Right atrium auricular region (tissue), 2 donors: ENCODE data around the gene MSRB3. TPM values are rescaled to one million over a fixed set of nuclear protein-coding genes. Genes with fewer than 3 reads are reported as not detected.

Experiments used
- DNase-seq: peaks from one replicate; pipeline ENCODE4 v3.0.0-alpha.2; 2019; ENCODE audit warnings: low spot score
- H3K27ac ChIP-seq, 2 donors: fragments of 200-600 bp; sonication (generic); 1 replicate in 1 of 2; 2 replicates in 1 of 2; pipeline ENCODE4 v1.5.1; 2016 to 2019
- H3K27me3 ChIP-seq, 2 donors: fragments of 200-600 bp; sonication (generic); one replicate each; pipeline versions ENCODE4 v1.5.1 to v1.6.0; 2017 to 2019
- H3K36me3 ChIP-seq: fragments of 200-600 bp; sonication (generic); one replicate; pipeline ENCODE4 v1.5.1; 2016
- H3K4me1 ChIP-seq, 2 donors: fragments of 200-600 bp; sonication (generic); one replicate each; pipeline versions ENCODE4 v1.5.1 to v1.6.0; 2017 to 2019
- H3K4me3 ChIP-seq, 2 donors: fragments of 200-600 bp; sonication (generic); 1 replicate in 1 of 2; 2 replicates in 1 of 2; pipeline ENCODE4 v1.5.1; 2017 to 2019; ENCODE audit warnings: mild to moderate bottlenecking in 1 of 2, moderate library complexity in 1 of 2
- H3K9me3 ChIP-seq, 2 donors: fragments of 200-600 bp; sonication (generic); one replicate each; pipeline ENCODE4 v1.5.1; 2019
- total RNA-seq, 2 donors: library from RNA; depleted of rRNA; stranded (reverse); fragments of >200 nt; gene quantifications; one replicate each; pipeline ENCODE4 v1.1.0, GENCODE V29; 2016
- TF ChIP-seq, protein P1 (sequence below), 2 donors: fragments of 200-600 bp; sonication (generic); IDR thresholded peaks; one replicate each; pipeline ENCODE4 v1.5.1; 2019; ENCODE audit warnings: antibody characterized with exemption in 2 of 2

MSRB3 gene
- total RNA-seq, 2 donors from 2014 or later = 98.3 to 108 TPM

DNA sequence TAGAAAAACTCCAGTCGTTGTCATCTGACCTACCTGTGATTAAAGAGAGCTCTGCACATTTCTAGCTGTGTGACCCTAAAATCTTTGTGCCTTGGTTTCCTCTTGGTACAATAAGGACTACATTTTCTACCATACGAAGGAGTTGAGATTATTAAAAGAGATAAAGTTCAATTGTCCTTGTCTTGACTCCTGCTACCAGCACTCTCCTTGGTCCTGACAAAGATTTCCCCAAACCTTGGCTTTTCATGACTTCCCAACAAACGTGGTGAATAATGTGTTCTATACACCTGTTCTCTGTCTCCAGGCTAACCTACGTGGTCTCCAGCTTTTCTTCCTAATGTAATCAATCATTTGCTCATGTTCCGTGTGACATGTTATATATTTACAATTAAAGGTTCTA is 223.5 kb downstream of the MSRB3 start:
- DNase-seq = no peak
- Histone ChIP-seq H3K4me1 (peaks cover 0 to 15% of the 10 kb centered on the region in 2 donors), H3K9me3 (no peaks in the 10 kb centered on the region), H3K36me3 (no peaks in the 10 kb centered on the region), H3K4me3 (no peak overlapping the region), H3K27ac (no peak overlapping the region), H3K27me3 (no peaks in the 10 kb centered on the region)
- TF ChIP-seq, protein P1, sequence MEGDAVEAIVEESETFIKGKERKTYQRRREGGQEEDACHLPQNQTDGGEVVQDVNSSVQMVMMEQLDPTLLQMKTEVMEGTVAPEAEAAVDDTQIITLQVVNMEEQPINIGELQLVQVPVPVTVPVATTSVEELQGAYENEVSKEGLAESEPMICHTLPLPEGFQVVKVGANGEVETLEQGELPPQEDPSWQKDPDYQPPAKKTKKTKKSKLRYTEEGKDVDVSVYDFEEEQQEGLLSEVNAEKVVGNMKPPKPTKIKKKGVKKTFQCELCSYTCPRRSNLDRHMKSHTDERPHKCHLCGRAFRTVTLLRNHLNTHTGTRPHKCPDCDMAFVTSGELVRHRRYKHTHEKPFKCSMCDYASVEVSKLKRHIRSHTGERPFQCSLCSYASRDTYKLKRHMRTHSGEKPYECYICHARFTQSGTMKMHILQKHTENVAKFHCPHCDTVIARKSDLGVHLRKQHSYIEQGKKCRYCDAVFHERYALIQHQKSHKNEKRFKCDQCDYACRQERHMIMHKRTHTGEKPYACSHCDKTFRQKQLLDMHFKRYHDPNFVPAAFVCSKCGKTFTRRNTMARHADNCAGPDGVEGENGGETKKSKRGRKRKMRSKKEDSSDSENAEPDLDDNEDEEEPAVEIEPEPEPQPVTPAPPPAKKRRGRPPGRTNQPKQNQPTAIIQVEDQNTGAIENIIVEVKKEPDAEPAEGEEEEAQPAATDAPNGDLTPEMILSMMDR (IDR thresholded peaks at IDR 0.05) = no peak

DNA sequence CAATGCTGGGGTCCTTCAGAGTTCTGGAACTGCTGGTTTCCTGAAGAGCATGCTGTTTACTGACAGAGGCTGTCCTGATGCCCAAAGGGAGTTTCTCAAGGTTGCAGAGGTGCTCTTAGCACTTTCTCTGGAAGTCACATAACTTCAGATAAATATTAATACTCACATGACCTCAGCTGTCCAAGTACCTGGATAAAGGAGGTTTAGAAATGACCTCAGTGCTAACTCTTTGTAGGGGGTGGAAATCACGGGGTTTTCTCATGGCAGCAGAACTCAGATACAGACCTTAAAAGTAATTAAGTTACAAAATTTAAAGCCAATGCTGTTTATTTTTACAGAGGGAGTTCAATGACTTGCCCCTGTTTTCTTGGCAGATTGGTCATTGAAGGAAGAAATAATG is 225.9 kb downstream of the MSRB3 start:
- H3K4me3 ChIP-seq = no peak overlapping the region
- DNase-seq = no peak
- no peaks in the 10 kb centered on the region for H3K27me3 ChIP-seq

DNA sequence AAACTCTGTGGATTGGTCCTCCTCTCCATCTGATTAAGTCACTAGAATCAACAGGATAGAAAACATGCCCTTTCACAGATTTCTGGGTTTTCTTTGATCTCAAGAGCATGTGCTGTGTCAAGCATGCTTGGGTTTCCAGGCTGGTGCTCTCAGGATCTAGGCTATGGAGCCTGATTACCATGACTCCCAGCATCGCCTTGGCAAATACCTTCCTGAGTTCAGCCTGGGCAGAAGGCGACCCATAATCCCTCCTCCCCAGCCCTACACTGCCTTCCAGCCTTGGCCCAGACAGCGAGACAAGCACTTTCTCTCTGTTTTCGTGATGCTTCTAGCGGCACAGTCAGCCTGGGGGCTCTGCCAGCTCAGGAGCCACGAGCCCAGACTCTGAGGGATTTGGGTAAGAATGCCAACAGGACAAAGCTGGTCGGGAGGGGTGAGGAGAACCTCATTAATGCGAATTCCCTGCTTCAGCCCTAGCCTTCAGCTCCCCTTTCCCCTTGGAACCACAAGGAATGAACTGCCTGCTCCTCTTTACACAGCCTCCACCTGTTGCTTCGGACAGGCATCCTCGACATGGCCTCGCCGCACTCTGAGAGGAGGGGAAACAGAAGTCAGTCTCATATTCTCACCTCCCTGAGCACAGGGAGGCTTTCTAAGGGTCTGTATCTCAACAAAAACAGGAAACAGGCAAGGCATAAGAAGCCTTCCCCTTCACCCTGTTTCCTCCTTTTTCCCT is 227.1 kb downstream of the MSRB3 start:
- Histone ChIP-seq H3K36me3 (no peaks in the 10 kb centered on the region), H3K4me3 (no peak overlapping the region), H3K27me3 (no peaks in the 10 kb centered on the region), H3K9me3 (no peaks in the 10 kb centered on the region), H3K4me1 (peaks cover 0 to 20% of the 10 kb centered on the region in 2 donors), H3K27ac (no peak overlapping the region)
- TF ChIP-seq, protein P1 (IDR thresholded peaks at IDR 0.05) = no peak
- no peak for DNase-seq

More for the DNA sequence above, 225.9 kb downstream of the MSRB3 start:
- Histone ChIP-seq H3K27ac (no peak overlapping the region), H3K36me3 (no peaks in the 10 kb centered on the region), H3K4me1 (peaks cover 0 to 15% of the 10 kb centered on the region in 2 donors), H3K9me3 (no peaks in the 10 kb centered on the region)
- TF ChIP-seq, protein P1 (IDR thresholded peaks at IDR 0.05) = no peak

DNA sequence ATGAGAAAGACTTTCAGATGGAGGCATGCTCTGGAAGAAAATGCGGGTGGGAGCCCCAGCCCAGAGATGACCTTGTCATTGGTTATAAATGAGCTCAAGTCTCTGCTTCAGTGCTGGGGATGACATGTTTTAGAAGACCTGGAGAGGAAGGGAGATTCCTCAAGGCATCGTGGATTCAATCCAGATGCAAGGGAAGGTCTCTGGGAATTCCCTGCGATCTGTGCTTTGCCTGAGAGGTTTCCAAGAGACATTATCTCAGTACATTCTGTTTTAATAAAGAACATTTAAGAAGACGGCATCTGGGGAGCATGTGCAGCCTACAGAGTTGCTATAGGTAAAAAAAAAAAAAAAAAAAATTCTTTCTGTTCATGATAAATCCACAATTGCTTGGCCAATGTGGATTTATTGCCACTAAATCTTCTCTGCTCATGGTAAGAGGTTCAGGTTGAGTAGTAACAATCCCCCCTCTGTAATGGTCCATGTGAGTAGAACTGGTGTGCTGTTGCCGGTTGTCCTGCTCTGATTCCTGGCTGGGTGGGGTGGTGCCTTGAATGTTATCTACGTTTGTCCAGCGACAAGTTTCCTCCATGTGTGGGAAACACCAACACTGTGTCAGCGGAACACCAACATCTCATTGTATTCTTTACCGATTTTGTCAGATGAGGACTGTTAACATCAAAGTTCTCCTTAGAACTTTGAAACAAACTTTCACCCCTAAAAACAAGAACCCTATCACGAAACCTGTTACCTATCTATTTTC is 230.0 kb downstream of the MSRB3 start:
- H3K4me1 ChIP-seq = peaks cover 2 to 25% of the 10 kb centered on the region in 2 donors
- no peak overlapping the region for H3K4me3 ChIP-seq
- no peaks in the 10 kb centered on the region for H3K27me3 ChIP-seq
- no peak for DNase-seq
- no peaks in the 10 kb centered on the region for H3K9me3 ChIP-seq
- TF ChIP-seq, protein P1 (IDR thresholded peaks at IDR 0.05) = no peak
- no peaks in the 10 kb centered on the region for H3K36me3 ChIP-seq
- no peak overlapping the region for H3K27ac ChIP-seq

DNA sequence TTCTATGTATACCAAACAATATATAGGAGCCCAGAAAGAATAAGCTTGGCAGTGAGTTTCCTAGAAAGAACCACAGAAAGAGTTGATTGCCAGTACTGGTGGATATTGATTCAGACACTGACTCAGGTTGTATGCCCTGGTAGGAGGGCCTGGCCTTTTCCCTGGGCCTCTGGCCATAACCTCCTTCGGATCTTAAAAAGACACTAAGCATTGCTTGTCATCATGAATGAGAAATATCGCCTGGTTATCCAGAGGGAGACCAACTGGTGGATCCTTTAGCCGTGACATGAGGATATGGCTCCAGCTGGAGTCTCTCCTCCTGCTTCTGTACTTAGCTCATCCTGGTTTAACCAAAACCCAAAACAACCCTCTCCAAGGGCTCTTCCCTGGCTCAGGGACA is 231.5 kb downstream of the MSRB3 start:
- TF ChIP-seq, protein P1 (IDR thresholded peaks at IDR 0.05) = no peak
- no peak for DNase-seq
- Histone ChIP-seq H3K4me1 (peaks cover 2 to 25% of the 10 kb centered on the region in 2 donors), H3K9me3 (no peaks in the 10 kb centered on the region), H3K4me3 (no peak overlapping the region), H3K36me3 (no peaks in the 10 kb centered on the region), H3K27ac (no peak overlapping the region), H3K27me3 (no peaks in the 10 kb centered on the region)
